DMS 273 treated with DMSO at 0.1 percent for 48 hours (cell line): ENCODE results near the gene PDCD11.
"Not testable (repeated sequence)": the region's sequence is repeated elsewhere in the genome, so short reads cannot be mapped to it uniquely, and the experiment has no call there.

Source experiments
- DNase-seq: peaks from one replicate; lab custom pipeline; 2025; lab: John Stamatoyannopoulos, UW

Gene PDCD11

GRCh38 chr10:103396067-103396788, at the start of gene PDCD11, which contains the start of gene ATP5MK:
TSS of gene PDCD11 (plus strand) at chr10:103396626. CDS start at chr10:103398427, 1,801 bp downstream.
TSS of gene ATP5MK (minus strand) at chr10:103396475. CDS start at chr10:103392457, 4,018 bp downstream.
- DNase-seq = peak; percentile 93

- no peak for DNase-seq
Observed at GRCh38 chr10:103350175-103350516, 46.3 kb upstream of the PDCD11 start.

GRCh38 chr10:103350517-103351260, 45.7 kb upstream of the PDCD11 start, which contains the start of gene PCGF6:
TSS of gene PCGF6 (minus strand) at chr10:103351140. CDS start at chr10:103351066, 74 bp downstream.
- peak; percentile 37 for DNase-seq

- DNase-seq = no peak
Observed at GRCh38 chr10:103353281-103353680, 43.1 kb upstream of the PDCD11 start.

- DNase-seq = not testable (repeated sequence)
Observed at GRCh38 chr10:103354567-103354966, 41.9 kb upstream of the PDCD11 start.

- no peak for DNase-seq
Observed at GRCh38 chr10:103355906-103356599, 40.4 kb upstream of the PDCD11 start.

- not testable (repeated sequence) for DNase-seq
Observed at GRCh38 chr10:103359493-103359892, 36.9 kb upstream of the PDCD11 start.

- DNase-seq = not testable (repeated sequence)
Observed at GRCh38 chr10:103360791-103361190, 35.6 kb upstream of the PDCD11 start.

- no peak for DNase-seq
Observed at GRCh38 chr10:103367379-103367781, 29.0 kb upstream of the PDCD11 start.

GRCh38 chr10:103367782-103368518, 28.5 kb upstream of the PDCD11 start, which contains the start of gene TAF5:
TSS of gene TAF5 (plus strand) at chr10:103367976. CDS start at chr10:103367990, 14 bp downstream.
- DNase-seq = peak; percentile 91

- DNase-seq = no peak
Observed at GRCh38 chr10:103373544-103373943, 22.9 kb upstream of the PDCD11 start.

- DNase-seq = no peak
Observed at GRCh38 chr10:103374263-103374662, 22.2 kb upstream of the PDCD11 start.

- no peak for DNase-seq
Observed at GRCh38 chr10:103382769-103383168, 13.7 kb upstream of the PDCD11 start.

GRCh38 chr10:103394180-103394579, 2.2 kb upstream of the PDCD11 start:
- DNase-seq = no peak

- no peak for DNase-seq
Observed at GRCh38 chr10:103395754-103396066, 716 bp upstream of the PDCD11 start.

GRCh38 chr10:103396789-103397087, 312 bp downstream of the PDCD11 start:
- DNase-seq = no peak

- DNase-seq = no peak
Observed at GRCh38 chr10:103397191-103397825, 882 bp downstream of the PDCD11 start.

- no peak for DNase-seq
Observed at GRCh38 chr10:103413564-103413963, 17.1 kb downstream of the PDCD11 start.

- DNase-seq = no peak
Observed at GRCh38 chr10:103415581-103415980, 19.2 kb downstream of the PDCD11 start.

- DNase-seq = no peak
Observed at GRCh38 chr10:103416436-103417147, 20.2 kb downstream of the PDCD11 start.

GRCh38 chr10:103417148-103417469, 20.7 kb downstream of the PDCD11 start:
- not testable (repeated sequence) for DNase-seq
